PFSK-1 (cell line): ENCODE results near the gene ABCA10.

Source experiments
- FOXP2 ChIP-seq: optimal IDR thresholded peaks from 2 replicates; pipeline ENCODE3; 2011; ENCODE audit warnings: borderline replicate concordance, control low read depth, inconsistent platforms; ENCODE audit not compliant: insufficient read depth; ENCODE audit errors: extremely low read length, extremely low read depth
- POLR2AphosphoS5 ChIP-seq: IDR thresholded peaks from 2 replicates; pipeline ENCODE4 v1.6.1; 2012; ENCODE audit warnings: low read depth, mild to moderate bottlenecking, control low read depth, low read length, moderate library complexity
- SIN3A ChIP-seq: IDR thresholded peaks from 2 replicates; pipeline ENCODE4 v1.6.1; 2012; ENCODE audit warnings: mild to moderate bottlenecking, low read length, moderate library complexity, borderline replicate concordance; ENCODE audit not compliant: insufficient read depth
- TAF1 ChIP-seq: IDR thresholded peaks from 2 replicates; pipeline ENCODE4 v1.6.1; 2012; ENCODE audit warnings: low read length, control low read depth, borderline replicate concordance; ENCODE audit not compliant: insufficient read depth
- TF ChIP-seq, protein P1 (sequence below), 2 experiments: IDR thresholded peaks; 2 replicates each; pipeline versions ENCODE4 v1.6.1 to v1.8.0; 2011 to 2012; ENCODE audit warnings: low read depth in 2 of 2, low read length in 2 of 2, control low read depth in 1 of 2, inconsistent platforms in 1 of 2, mild to moderate bottlenecking in 1 of 2, moderate library complexity in 1 of 2; ENCODE audit not compliant: insufficient read depth in 1 of 2

DNA sequence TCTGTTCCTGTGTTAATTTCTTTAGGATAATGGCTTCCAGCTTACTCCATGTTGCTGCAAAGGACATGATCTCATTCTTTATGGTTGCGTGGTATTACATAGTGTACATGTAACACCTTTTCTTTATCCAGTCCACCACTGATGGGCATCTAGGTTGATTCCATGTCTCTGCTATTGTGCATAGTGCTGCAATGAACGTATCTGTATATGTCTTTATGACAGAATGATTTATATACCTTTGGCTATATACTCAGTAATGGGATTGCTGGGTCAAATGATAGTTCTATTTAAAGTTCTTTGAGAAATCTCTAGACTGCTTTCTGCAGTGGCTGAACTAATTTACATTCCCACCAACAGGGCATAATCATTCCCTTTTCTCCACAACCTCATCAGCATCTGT lies 39.8 kb downstream of the ABCA10 start:
- no peak for TF ChIP-seq POLR2AphosphoS5
- TF ChIP-seq SIN3A, result no peak
- TF ChIP-seq TAF1, result no peak
- TF ChIP-seq, protein P1, sequence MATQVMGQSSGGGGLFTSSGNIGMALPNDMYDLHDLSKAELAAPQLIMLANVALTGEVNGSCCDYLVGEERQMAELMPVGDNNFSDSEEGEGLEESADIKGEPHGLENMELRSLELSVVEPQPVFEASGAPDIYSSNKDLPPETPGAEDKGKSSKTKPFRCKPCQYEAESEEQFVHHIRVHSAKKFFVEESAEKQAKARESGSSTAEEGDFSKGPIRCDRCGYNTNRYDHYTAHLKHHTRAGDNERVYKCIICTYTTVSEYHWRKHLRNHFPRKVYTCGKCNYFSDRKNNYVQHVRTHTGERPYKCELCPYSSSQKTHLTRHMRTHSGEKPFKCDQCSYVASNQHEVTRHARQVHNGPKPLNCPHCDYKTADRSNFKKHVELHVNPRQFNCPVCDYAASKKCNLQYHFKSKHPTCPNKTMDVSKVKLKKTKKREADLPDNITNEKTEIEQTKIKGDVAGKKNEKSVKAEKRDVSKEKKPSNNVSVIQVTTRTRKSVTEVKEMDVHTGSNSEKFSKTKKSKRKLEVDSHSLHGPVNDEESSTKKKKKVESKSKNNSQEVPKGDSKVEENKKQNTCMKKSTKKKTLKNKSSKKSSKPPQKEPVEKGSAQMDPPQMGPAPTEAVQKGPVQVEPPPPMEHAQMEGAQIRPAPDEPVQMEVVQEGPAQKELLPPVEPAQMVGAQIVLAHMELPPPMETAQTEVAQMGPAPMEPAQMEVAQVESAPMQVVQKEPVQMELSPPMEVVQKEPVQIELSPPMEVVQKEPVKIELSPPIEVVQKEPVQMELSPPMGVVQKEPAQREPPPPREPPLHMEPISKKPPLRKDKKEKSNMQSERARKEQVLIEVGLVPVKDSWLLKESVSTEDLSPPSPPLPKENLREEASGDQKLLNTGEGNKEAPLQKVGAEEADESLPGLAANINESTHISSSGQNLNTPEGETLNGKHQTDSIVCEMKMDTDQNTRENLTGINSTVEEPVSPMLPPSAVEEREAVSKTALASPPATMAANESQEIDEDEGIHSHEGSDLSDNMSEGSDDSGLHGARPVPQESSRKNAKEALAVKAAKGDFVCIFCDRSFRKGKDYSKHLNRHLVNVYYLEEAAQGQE (IDR thresholded peaks at IDR 0.05; ENCODE audit: insufficient read depth in 1 of 2, low read depth in 2 of 2, low read length in 2 of 2), result no peak
- TF ChIP-seq FOXP2, result no peak
